ENCODE measurements around the gene PCGF2. TPM values are rescaled to one million over a fixed set of nuclear protein-coding genes. Genes with fewer than 3 reads are reported as not detected.

The PCGF2 gene
- total and polyA plus RNA-seq, 9 of the 15 experiments (the other 6 are each of a cell fraction or from before 2014, with no cell fraction given), result 1.3 to 33.4 (median 7.0) TPM

DNA sequence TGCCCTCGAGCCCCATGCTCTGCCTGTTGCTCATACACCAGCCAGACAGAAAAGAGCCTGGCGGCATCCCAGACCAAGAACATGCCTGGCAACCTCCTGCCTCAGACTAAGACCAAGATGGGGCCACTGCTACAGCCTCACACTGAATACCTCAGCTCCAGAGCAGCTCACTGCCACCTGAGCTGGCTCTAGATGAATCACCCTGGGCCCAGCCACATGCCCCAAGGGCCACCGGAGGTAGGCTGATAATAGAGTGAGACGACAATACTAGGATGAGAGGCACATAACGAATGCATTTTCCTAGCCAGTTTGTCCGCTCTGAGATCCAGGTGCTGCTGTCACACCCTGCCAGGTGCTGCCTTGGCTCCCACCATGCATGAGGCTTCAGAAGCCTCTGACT, 38.2 kb upstream of the PCGF2 start:
- ChIA-PET CTCF (ENCODE audit: low intra/inter-chr PET ratio) (no interaction called here), POLR2A (interaction anchor here (0.6 to 0.9 kb wide), 4 partner anchors 23 to 85 kb away, joined by 3 to 6 read pairs (median 4); no protein-coding TSS in a partner anchor)
- DNase-seq (ENCODE audit: extremely low read depth in 1 of 4, low spot score in 3 of 4) (no peak), ATAC-seq (no peak), FAIRE-seq (no peak)
- Histone ChIP-seq H3K79me2 (ENCODE audit: control insufficient read depth, insufficient read depth, low read length) (peaks cover 6% of the 10 kb centered on the region; the same call in 1 of the 3 replicates), H3K9ac (ENCODE audit: insufficient read depth in 1 of 2, low read depth in 2 of 2, low read length in 2 of 2) (no peak overlapping the region), H3K9me1 (ENCODE audit: control insufficient read depth, insufficient read depth, low read length) (no peaks in the 10 kb centered on the region), H3K4me3 (no peak overlapping the region), H3K27me3 (ENCODE audit: control insufficient read depth in 2 of 2, insufficient read depth in 2 of 2, low read length in 2 of 2) (no peaks in the 10 kb centered on the region), H4K20me1 (replicated peaks; ENCODE audit: control insufficient read depth, insufficient read depth, low read length) (no peaks in the 10 kb centered on the region), H3K27ac (ENCODE audit: extremely low read depth, low read depth, low read length) (no peak overlapping the region), H3K36me3 (ENCODE audit: control insufficient read depth, insufficient read depth, low read length) (peaks cover 48% of the 10 kb centered on the region), H3K9me3 (replicated peaks; ENCODE audit: control insufficient read depth, insufficient read depth, low read depth, low read length) (no peaks in the 10 kb centered on the region), H3K4me2 (ENCODE audit: insufficient read depth, low read length) (no peak overlapping the region), H3K4me1 (replicated peaks in 1 of 2; ENCODE audit: control insufficient read depth in 2 of 2, insufficient read depth in 2 of 2, low read length in 2 of 2) (no peaks in the 10 kb centered on the region), H2AFZ (ENCODE audit: low read depth, low read length) (no peak overlapping the region)
- WGBS (ENCODE audit: insufficient coverage, low coverage, missing lambda C conversion rate), result 75% methylated on average over 6 of the region's 6 CpGs
- no peak for TF ChIP-seq TGIF2 (CRISPR knock-in tag; IDR thresholded peaks at IDR 0.05)
- TF ChIP-seq LARP7 (IDR thresholded peaks at IDR 0.05), result no peak
- TF ChIP-seq SMARCE1 (IDR thresholded peaks at IDR 0.05), result no peak
- TF ChIP-seq SAFB2 (IDR thresholded peaks at IDR 0.05; ENCODE audit: borderline replicate concordance, low read depth, low read length, severe bottlenecking), result no peak
- no peak for TF ChIP-seq STAG1 (CRISPR knock-in tag; IDR thresholded peaks at IDR 0.05; ENCODE audit: borderline replicate concordance)
- no peak for TF ChIP-seq KLF10 (CRISPR knock-in tag; IDR thresholded peaks at IDR 0.05)
- intact Hi-C loops (cut with micrococcal nuclease), result no loop called here
- in situ Hi-C loops (cut with MboI), result no loop called here
- no TSS peak for BruUV-seq (replicated peaks)

DNA sequence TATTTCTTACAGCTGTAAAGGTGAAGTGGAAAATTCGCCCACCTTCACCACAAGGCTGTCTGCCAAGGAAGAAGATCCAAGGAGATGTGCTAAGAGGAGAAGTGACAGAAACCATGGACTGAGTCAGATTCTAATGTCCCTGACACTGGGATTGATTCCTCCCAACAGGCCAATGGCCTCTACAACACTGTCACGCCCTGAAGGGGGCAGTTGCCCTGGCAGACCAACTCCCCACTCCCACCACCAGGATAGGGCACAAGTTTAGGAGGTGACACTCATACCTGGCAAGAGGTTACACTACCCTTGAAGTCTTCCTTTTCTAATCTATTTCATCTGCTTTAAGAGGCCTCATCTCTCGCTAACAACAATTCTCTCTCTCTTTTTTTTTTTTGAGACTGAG, 35.1 kb upstream of the PCGF2 start:
- ChIA-PET CTCF (ENCODE audit: low intra/inter-chr PET ratio) (no interaction called here), POLR2A (no interaction called here)
- FAIRE-seq, result no peak
- H3K79me2 ChIP-seq (ENCODE audit: control insufficient read depth, insufficient read depth, low read length), result no peaks in the 10 kb centered on the region
- H3K9ac ChIP-seq (ENCODE audit: insufficient read depth in 1 of 2, low read depth in 2 of 2, low read length in 2 of 2), result no peak overlapping the region
- WGBS (ENCODE audit: insufficient coverage, low coverage, missing lambda C conversion rate), result 85% methylated on average over 3 of the region's 3 CpGs
- in situ Hi-C loops (cut with MboI), result no loop called here
- no peaks in the 10 kb centered on the region for H3K4me1 ChIP-seq (replicated peaks in 1 of 2; ENCODE audit: control insufficient read depth in 2 of 2, insufficient read depth in 2 of 2, low read length in 2 of 2)
- H3K27me3 ChIP-seq (ENCODE audit: control insufficient read depth in 2 of 2, insufficient read depth in 2 of 2, low read length in 2 of 2), result no peaks in the 10 kb centered on the region
- DNase-seq (ENCODE audit: extremely low read depth in 1 of 4, low spot score in 3 of 4), result no peak
- no TSS peak for BruUV-seq (replicated peaks)
- no peak overlapping the region for H2AFZ ChIP-seq (ENCODE audit: low read depth, low read length)
- intact Hi-C loops (cut with micrococcal nuclease), result no loop called here
- H3K36me3 ChIP-seq (ENCODE audit: control insufficient read depth, insufficient read depth, low read length), result peaks cover 76% of the 10 kb centered on the region
- no peak overlapping the region for H3K4me2 ChIP-seq (ENCODE audit: insufficient read depth, low read length)
- no peaks in the 10 kb centered on the region for H3K9me3 ChIP-seq (replicated peaks; ENCODE audit: control insufficient read depth, insufficient read depth, low read depth, low read length)
- H3K4me3 ChIP-seq, result no peak overlapping the region
- no peaks in the 10 kb centered on the region for H4K20me1 ChIP-seq (replicated peaks; ENCODE audit: control insufficient read depth, insufficient read depth, low read length)
- no peak overlapping the region for H3K27ac ChIP-seq (ENCODE audit: extremely low read depth, low read depth, low read length)
- H3K9me1 ChIP-seq (ENCODE audit: control insufficient read depth, insufficient read depth, low read length), result no peaks in the 10 kb centered on the region
- ATAC-seq, result no peak
- TF ChIP-seq PRMT5 (CRISPR knock-in tag; IDR thresholded peaks at IDR 0.05), result no peak
- TF ChIP-seq SAFB (IDR thresholded peaks at IDR 0.05; ENCODE audit: borderline replicate concordance, low read depth, low read length), result no peak
- TF ChIP-seq ZNF133 (CRISPR knock-in tag; IDR thresholded peaks at IDR 0.05), result no peak
- no peak for TF ChIP-seq NFE2L1 (tag; IDR thresholded peaks at IDR 0.05; ENCODE audit: borderline replicate concordance, low read depth)
- no peak for TF ChIP-seq CHCHD3 (CRISPR knock-in tag; IDR thresholded peaks at IDR 0.05)
- TF ChIP-seq, protein P1, sequence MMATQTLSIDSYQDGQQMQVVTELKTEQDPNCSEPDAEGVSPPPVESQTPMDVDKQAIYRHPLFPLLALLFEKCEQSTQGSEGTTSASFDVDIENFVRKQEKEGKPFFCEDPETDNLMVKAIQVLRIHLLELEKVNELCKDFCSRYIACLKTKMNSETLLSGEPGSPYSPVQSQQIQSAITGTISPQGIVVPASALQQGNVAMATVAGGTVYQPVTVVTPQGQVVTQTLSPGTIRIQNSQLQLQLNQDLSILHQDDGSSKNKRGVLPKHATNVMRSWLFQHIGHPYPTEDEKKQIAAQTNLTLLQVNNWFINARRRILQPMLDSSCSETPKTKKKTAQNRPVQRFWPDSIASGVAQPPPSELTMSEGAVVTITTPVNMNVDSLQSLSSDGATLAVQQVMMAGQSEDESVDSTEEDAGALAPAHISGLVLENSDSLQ (IDR thresholded peaks at IDR 0.05), result no peak
- no peak for TF ChIP-seq PPARD (CRISPR knock-in tag; IDR thresholded peaks at IDR 0.05)
- TF ChIP-seq POLR2H (tag; IDR thresholded peaks at IDR 0.05; ENCODE audit: low read depth), result no peak
- TF ChIP-seq SAP30 (IDR thresholded peaks at IDR 0.05; ENCODE audit: borderline replicate concordance, insufficient read depth, low read depth, low read length, poor library complexity, severe bottlenecking), result no peak
- no peak for TF ChIP-seq RBM17 (IDR thresholded peaks at IDR 0.05; ENCODE audit: borderline replicate concordance, low read depth, low read length)
- TF ChIP-seq ZNF785 (CRISPR knock-in tag; IDR thresholded peaks at IDR 0.05), result no peak
- TF ChIP-seq KDM5B (IDR thresholded peaks at IDR 0.05; ENCODE audit: insufficient replicate concordance, low read depth, low read length), result no peak
- TF ChIP-seq NCOR1 (IDR thresholded peaks at IDR 0.05), result no peak

All from K562 (cell line).